GM06990 (cell line): ENCODE results near the gene ARHGEF19.

ENCODE experiments used
- DNase-seq: peaks from one replicate; pipeline ENCODE4 v3.0.0-alpha.2; 2011; ENCODE audit not compliant: insufficient read length; ENCODE audit errors: extremely low read depth
- H3K27me3 ChIP-seq: replicated peaks from 2 replicates; pipeline ENCODE4 v1.6.0; 2011; ENCODE audit warnings: low read length; ENCODE audit not compliant: control insufficient read depth, insufficient read depth
- H3K36me3 ChIP-seq: 2 replicates; pipeline ENCODE4 v1.5.1; 2011; ENCODE audit warnings: low read length; ENCODE audit not compliant: control insufficient read depth, insufficient read depth
- H3K4me3 ChIP-seq: replicated peaks from 2 replicates; pipeline ENCODE4 v1.5.1; 2011; ENCODE audit warnings: low read depth, mild to moderate bottlenecking, control low read depth, low read length
- CTCF ChIP-seq: IDR thresholded peaks from 2 replicates; pipeline ENCODE4 v1.5.1; 2011; ENCODE audit warnings: low read length, control low read depth, mild to moderate bottlenecking, inconsistent platforms; ENCODE audit not compliant: insufficient read depth, poor library complexity, severe bottlenecking

The ARHGEF19 gene

DNA sequence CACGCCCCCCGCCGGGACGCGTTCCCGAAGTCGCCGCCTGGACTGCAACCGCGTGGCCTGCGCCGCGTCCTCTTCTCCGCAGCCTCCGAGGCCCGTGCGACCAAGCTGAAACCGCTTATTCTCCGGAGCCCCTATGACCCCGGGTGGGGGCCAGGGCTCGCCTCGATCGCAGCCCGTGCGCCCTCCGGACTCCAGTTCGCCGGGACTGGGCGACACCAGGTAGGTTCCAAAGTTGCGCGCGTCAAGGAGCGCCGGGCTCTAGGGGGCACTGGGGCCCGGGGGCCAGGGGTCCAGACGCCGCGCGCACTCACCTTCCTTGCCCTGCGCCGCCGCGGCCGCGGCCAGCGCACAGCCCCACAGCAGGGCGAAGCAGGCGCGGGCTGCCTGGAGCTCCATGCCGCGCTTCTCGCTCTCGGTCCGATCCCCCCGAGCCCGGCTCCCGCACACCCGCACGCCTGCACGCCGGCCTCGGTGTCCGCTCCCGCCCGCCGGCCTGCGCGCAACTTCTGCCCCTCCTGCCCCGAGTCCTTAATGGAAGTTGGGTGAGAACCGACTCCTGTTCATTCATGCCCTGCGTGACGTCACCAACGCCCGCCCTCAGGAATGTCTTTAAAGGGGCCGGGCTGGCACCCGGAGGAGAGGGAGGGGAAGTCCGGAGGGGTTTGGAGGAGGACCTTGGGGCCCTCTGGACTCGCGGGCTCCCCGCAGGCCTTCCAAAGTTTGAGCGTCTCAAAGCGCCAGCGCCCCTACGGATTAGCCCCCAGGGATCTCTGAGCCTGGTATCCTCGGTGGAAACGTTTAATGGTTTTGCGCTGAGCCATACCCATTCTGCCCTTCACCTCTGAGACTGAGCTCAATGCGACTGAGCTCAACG is 56.7 kb downstream of the ARHGEF19 start, which contains the start of gene EPHA2:
EPHA2 (minus strand) TSS at position 533 of the 874 bp plus-strand sequence; CDS start at position 396, 137 bp downstream.
- H3K27me3 ChIP-seq, result no peaks in the 10 kb centered on the region; the same call in 1 of the 2 replicates
- DNase-seq, result no peak
- TF ChIP-seq CTCF, result no peak
- H3K36me3 ChIP-seq, result no peaks in the 10 kb centered on the region
- H3K4me3 ChIP-seq, result peak within 1 kb of the TSS; percentile 46

GRCh38 chr1:16153999-16154673 is 58.3 kb downstream of the ARHGEF19 start:
- no peaks in the 10 kb centered on the region for H3K36me3 ChIP-seq
- no peak for TF ChIP-seq CTCF
- no peaks in the 10 kb centered on the region; the same call in 1 of the 2 replicates for H3K27me3 ChIP-seq
- no peak overlapping the region for H3K4me3 ChIP-seq
- DNase-seq, result no peak

- TF ChIP-seq CTCF, result no peak
- no peak for DNase-seq
- Histone ChIP-seq H3K4me3 (no peak overlapping the region), H3K27me3 (no peaks in the 10 kb centered on the region; the same call in 1 of the 2 replicates), H3K36me3 (no peaks in the 10 kb centered on the region)
These were observed 59.1 kb downstream of the ARHGEF19 start for GRCh38 chr1:16153096-16153998.

- Histone ChIP-seq H3K4me3 (no peak overlapping the region), H3K36me3 (no peaks in the 10 kb centered on the region), H3K27me3 (no peaks in the 10 kb centered on the region; the same call in 1 of the 2 replicates)
- TF ChIP-seq CTCF, result no peak
- DNase-seq, result no peak
These were observed 59.9 kb downstream of the ARHGEF19 start for GRCh38 chr1:16152481-16153087.

GRCh38 chr1:16151995-16152384 is 60.5 kb downstream of the ARHGEF19 start:
- no peak for DNase-seq
- Histone ChIP-seq H3K27me3 (no peaks in the 10 kb centered on the region; the same call in 1 of the 2 replicates), H3K4me3 (no peak overlapping the region), H3K36me3 (no peaks in the 10 kb centered on the region)
- TF ChIP-seq CTCF, result no peak
